ENCODE results near the gene FBXO21.

FBXO21 gene

DNA sequence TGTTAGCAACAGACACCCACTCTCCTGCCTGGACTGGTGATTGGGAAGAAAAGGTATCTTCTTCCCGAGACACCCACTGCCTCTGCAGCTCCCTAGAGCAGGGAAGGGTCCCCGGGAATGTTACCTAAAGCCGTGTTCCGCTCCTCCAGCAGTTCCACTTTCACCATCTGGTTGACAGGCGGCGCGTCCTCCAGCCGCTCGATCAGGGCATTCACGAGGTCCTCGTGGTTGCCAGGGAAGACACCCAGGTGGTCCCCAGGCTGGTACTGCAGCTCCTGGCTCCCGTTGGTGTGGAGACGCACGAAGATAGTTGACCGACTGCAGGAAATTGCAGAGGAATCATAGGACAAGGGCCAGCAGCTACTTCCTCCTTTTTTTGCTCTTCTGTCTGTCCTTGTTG is 44.2 kb upstream of the FBXO21 start:
- H3K36me3 ChIP-seq (ENCODE audit: insufficient read depth, low read length): no peaks in the 10 kb centered on the region
- H3K4me3 ChIP-seq (ENCODE audit: low read length, poor library complexity, severe bottlenecking): no peak overlapping the region
- H3K79me2 ChIP-seq (ENCODE audit: insufficient read depth, low read length): no peaks in the 10 kb centered on the region
- H3K9me2 ChIP-seq (replicated peaks; ENCODE audit: low read depth, low read length): no peaks in the 10 kb centered on the region
- H4K20me1 ChIP-seq (ENCODE audit: insufficient read depth, low read length, poor library complexity, severe bottlenecking): no peaks in the 10 kb centered on the region
- H2AFZ ChIP-seq (ENCODE audit: low read length): no peak overlapping the region
- no peaks in the 10 kb centered on the region for H3K27me3 ChIP-seq (ENCODE audit: insufficient read depth, low read length, poor library complexity, severe bottlenecking)
- no peaks in the 10 kb centered on the region for H3K9me3 ChIP-seq (ENCODE audit: insufficient read depth, low read depth, low read length)
- H3K4me1 ChIP-seq (ENCODE audit: insufficient read depth, low read length, poor library complexity, severe bottlenecking): no peaks in the 10 kb centered on the region
- H3F3A ChIP-seq (ENCODE audit: low read depth): no peaks in the 10 kb centered on the region
- H3K9ac ChIP-seq (ENCODE audit: low read depth, low read length, poor library complexity, severe bottlenecking): no peak overlapping the region
- no peak overlapping the region for H3K4me2 ChIP-seq (ENCODE audit: low read depth, low read length, poor library complexity, severe bottlenecking)
- TF ChIP-seq EZH2phosphoT487 (IDR thresholded peaks at IDR 0.05; ENCODE audit: borderline replicate concordance): no peak
- TF ChIP-seq, protein P1, sequence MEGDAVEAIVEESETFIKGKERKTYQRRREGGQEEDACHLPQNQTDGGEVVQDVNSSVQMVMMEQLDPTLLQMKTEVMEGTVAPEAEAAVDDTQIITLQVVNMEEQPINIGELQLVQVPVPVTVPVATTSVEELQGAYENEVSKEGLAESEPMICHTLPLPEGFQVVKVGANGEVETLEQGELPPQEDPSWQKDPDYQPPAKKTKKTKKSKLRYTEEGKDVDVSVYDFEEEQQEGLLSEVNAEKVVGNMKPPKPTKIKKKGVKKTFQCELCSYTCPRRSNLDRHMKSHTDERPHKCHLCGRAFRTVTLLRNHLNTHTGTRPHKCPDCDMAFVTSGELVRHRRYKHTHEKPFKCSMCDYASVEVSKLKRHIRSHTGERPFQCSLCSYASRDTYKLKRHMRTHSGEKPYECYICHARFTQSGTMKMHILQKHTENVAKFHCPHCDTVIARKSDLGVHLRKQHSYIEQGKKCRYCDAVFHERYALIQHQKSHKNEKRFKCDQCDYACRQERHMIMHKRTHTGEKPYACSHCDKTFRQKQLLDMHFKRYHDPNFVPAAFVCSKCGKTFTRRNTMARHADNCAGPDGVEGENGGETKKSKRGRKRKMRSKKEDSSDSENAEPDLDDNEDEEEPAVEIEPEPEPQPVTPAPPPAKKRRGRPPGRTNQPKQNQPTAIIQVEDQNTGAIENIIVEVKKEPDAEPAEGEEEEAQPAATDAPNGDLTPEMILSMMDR (conservative IDR thresholded peaks at IDR 0.05; ENCODE audit: low read length): no peak

DNA sequence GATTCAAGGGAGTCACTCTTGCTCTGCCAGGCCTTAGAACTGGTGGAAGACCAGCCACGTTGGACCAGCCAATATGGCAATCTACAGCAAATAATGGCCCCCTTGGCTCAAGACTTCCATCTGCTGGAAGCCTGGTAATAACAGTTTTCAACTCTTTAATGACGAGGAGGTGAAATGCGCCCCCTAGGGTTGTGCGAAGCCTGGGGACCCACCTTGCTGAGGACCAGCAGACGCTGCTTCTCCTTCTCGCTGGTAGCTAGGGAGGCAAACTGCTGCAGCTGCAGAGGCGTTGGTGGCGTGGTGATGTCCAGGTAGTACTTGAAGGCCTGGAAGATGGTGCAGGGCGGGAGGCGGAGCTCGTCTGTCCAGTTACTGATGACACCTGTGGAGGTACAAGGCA is 41.5 kb upstream of the FBXO21 start:
- H3K4me1 ChIP-seq (ENCODE audit: insufficient read depth, low read length, poor library complexity, severe bottlenecking): no peaks in the 10 kb centered on the region
- H3K9ac ChIP-seq (ENCODE audit: low read depth, low read length, poor library complexity, severe bottlenecking): no peak overlapping the region
- no peaks in the 10 kb centered on the region for H3K9me2 ChIP-seq (replicated peaks; ENCODE audit: low read depth, low read length)
- TF ChIP-seq EZH2phosphoT487 (IDR thresholded peaks at IDR 0.05; ENCODE audit: borderline replicate concordance): no peak
- TF ChIP-seq, protein P1 (conservative IDR thresholded peaks at IDR 0.05; ENCODE audit: low read length): peak; percentile 51
- no peaks in the 10 kb centered on the region for H3K9me3 ChIP-seq (ENCODE audit: insufficient read depth, low read depth, low read length)
- H3K27me3 ChIP-seq (ENCODE audit: insufficient read depth, low read length, poor library complexity, severe bottlenecking): no peaks in the 10 kb centered on the region
- no peaks in the 10 kb centered on the region for H3K36me3 ChIP-seq (ENCODE audit: insufficient read depth, low read length)
- H3K4me2 ChIP-seq (ENCODE audit: low read depth, low read length, poor library complexity, severe bottlenecking): no peak overlapping the region
- H3K4me3 ChIP-seq (ENCODE audit: low read length, poor library complexity, severe bottlenecking): no peak overlapping the region
- no peaks in the 10 kb centered on the region for H3F3A ChIP-seq (ENCODE audit: low read depth)
- H4K20me1 ChIP-seq (ENCODE audit: insufficient read depth, low read length, poor library complexity, severe bottlenecking): no peaks in the 10 kb centered on the region
- no peaks in the 10 kb centered on the region for H3K79me2 ChIP-seq (ENCODE audit: insufficient read depth, low read length)
- no peak overlapping the region for H2AFZ ChIP-seq (ENCODE audit: low read length)

DNA sequence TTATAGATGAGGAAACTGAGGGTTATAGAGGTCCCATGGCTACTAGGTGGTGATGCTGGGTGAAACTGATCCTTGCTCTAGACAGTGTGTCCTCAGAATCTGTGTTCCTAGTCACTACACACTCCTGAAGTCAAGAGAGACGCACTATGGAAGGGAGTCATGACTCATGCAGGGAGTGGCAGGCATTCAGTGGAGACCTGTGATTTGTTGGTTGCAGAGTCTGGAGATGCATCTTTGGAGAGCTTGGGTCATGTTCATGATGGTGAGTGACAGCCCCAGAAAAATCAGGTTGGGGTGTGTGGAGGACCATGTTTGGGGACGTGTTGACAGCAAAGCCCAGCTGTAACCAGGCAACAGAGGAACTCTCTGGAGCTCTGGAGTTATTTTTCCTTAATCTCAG is 38.0 kb upstream of the FBXO21 start:
- Histone ChIP-seq H3K9ac (ENCODE audit: low read depth, low read length, poor library complexity, severe bottlenecking) (no peak overlapping the region), H3K36me3 (ENCODE audit: insufficient read depth, low read length) (no peaks in the 10 kb centered on the region), H3K9me2 (replicated peaks; ENCODE audit: low read depth, low read length) (no peaks in the 10 kb centered on the region), H4K20me1 (ENCODE audit: insufficient read depth, low read length, poor library complexity, severe bottlenecking) (no peaks in the 10 kb centered on the region), H3K4me3 (ENCODE audit: low read length, poor library complexity, severe bottlenecking) (no peak overlapping the region), H3K27me3 (ENCODE audit: insufficient read depth, low read length, poor library complexity, severe bottlenecking) (no peaks in the 10 kb centered on the region), H3F3A (ENCODE audit: low read depth) (no peaks in the 10 kb centered on the region), H3K4me2 (ENCODE audit: low read depth, low read length, poor library complexity, severe bottlenecking) (no peak overlapping the region), H3K4me1 (ENCODE audit: insufficient read depth, low read length, poor library complexity, severe bottlenecking) (no peaks in the 10 kb centered on the region), H3K9me3 (ENCODE audit: insufficient read depth, low read depth, low read length) (no peaks in the 10 kb centered on the region), H2AFZ (ENCODE audit: low read length) (no peak overlapping the region), H3K79me2 (ENCODE audit: insufficient read depth, low read length) (no peaks in the 10 kb centered on the region)
- TF ChIP-seq EZH2phosphoT487 (IDR thresholded peaks at IDR 0.05; ENCODE audit: borderline replicate concordance): no peak
- TF ChIP-seq, protein P1 (conservative IDR thresholded peaks at IDR 0.05; ENCODE audit: low read length): no peak

All from Loucy (cell line).